ENCODE results near the gene C1orf115. TPM values are rescaled to one million over a fixed set of nuclear protein-coding genes. Genes with fewer than 3 reads are reported as not detected.

The C1orf115 gene
- polyA plus RNA-seq, 1 donor (not counting 4 experiments of a cell fraction or from before 2014, with no cell fraction given) = 0.72 TPM

DNA sequence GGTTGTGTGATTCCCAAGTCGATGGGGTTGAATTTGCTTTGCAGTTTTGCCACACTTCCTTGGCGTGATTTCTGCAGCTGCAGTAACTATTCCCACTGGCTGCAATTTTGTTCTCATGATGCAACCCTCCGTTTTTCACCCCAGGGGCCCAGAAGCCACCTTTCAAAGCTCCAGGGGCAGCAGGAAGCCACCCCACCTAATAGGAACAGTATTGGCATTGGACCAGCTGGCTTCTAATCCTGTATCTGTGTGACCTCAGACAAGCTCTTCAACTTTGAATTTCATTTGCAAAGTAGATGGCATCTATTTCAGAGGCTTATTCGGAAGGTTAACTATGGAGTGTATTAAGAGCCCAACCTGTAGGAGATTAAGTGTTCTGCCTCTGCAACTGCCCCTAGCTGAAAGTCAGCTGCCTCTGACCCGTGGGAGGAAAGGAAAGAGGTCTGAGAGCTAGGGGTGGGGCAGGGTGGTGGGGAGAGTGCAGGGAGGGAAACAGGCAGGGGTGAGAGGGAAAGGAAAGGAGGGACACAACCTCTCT, 12.6 kb downstream of the C1orf115 start:
- H3K27me3 ChIP-seq (ENCODE audit: control insufficient read depth, extremely low read depth, insufficient read depth, low read length) = peaks cover 5% of the 10 kb centered on the region
- no peaks in the 10 kb centered on the region for H3K79me2 ChIP-seq (ENCODE audit: control insufficient read depth, insufficient read depth, low read length)
- DNase-seq (ENCODE audit: low read depth, low spot score) = no peak
- no peaks in the 10 kb centered on the region for H3K9me1 ChIP-seq (ENCODE audit: control insufficient read depth, extremely low read depth, insufficient read depth, low read length)
- no peaks in the 10 kb centered on the region for H3K4me1 ChIP-seq (ENCODE audit: control insufficient read depth, extremely low read depth, insufficient read depth, low read length)
- no peaks in the 10 kb centered on the region for H4K20me1 ChIP-seq (ENCODE audit: control insufficient read depth, extremely low read depth, insufficient read depth, low read length)
- dilution Hi-C loops (cut with MboI; ENCODE audit: extremely low pct_ligation_motif_present, low sequenced_read_pairs) = no loop called here
- H3K36me3 ChIP-seq (ENCODE audit: control insufficient read depth in 2 of 2, extremely low read depth in 1 of 2, insufficient read depth in 2 of 2, low read length in 2 of 2) = no peaks in the 10 kb centered on the region
- H3K9ac ChIP-seq (ENCODE audit: control insufficient read depth, extremely low read depth, insufficient read depth, low read length) = no peak overlapping the region
- H2AFZ ChIP-seq (ENCODE audit: control insufficient read depth, low read length) = no peak overlapping the region
- H3K9me3 ChIP-seq (ENCODE audit: control insufficient read depth, low read depth, low read length) = no peaks in the 10 kb centered on the region
- TF ChIP-seq EZH2 (IDR thresholded peaks at IDR 0.05; ENCODE audit: low read length) = no peak
- TF ChIP-seq, protein P1, sequence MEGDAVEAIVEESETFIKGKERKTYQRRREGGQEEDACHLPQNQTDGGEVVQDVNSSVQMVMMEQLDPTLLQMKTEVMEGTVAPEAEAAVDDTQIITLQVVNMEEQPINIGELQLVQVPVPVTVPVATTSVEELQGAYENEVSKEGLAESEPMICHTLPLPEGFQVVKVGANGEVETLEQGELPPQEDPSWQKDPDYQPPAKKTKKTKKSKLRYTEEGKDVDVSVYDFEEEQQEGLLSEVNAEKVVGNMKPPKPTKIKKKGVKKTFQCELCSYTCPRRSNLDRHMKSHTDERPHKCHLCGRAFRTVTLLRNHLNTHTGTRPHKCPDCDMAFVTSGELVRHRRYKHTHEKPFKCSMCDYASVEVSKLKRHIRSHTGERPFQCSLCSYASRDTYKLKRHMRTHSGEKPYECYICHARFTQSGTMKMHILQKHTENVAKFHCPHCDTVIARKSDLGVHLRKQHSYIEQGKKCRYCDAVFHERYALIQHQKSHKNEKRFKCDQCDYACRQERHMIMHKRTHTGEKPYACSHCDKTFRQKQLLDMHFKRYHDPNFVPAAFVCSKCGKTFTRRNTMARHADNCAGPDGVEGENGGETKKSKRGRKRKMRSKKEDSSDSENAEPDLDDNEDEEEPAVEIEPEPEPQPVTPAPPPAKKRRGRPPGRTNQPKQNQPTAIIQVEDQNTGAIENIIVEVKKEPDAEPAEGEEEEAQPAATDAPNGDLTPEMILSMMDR (optimal IDR thresholded peaks at IDR 0.05 in 1 of 3, IDR thresholded peaks at IDR 0.05 in 1 of 3, conservative IDR thresholded peaks at IDR 0.05 in 1 of 3; ENCODE audit: extremely low read depth in 1 of 3, insufficient read depth in 2 of 3, low read length in 3 of 3) = no peak
- H3K4me3 ChIP-seq (ENCODE audit: control insufficient read depth in 2 of 3, extremely low read depth in 1 of 3, insufficient read depth in 2 of 3, low read depth in 1 of 3, low read length in 3 of 3) = no peak overlapping the region
- FAIRE-seq = no peak
- no peak overlapping the region for H3K27ac ChIP-seq (ENCODE audit: control insufficient read depth, insufficient read depth, low read length)
- no peak overlapping the region for H3K4me2 ChIP-seq (ENCODE audit: control insufficient read depth, extremely low read depth, insufficient read depth, low read depth, low read length)

DNA sequence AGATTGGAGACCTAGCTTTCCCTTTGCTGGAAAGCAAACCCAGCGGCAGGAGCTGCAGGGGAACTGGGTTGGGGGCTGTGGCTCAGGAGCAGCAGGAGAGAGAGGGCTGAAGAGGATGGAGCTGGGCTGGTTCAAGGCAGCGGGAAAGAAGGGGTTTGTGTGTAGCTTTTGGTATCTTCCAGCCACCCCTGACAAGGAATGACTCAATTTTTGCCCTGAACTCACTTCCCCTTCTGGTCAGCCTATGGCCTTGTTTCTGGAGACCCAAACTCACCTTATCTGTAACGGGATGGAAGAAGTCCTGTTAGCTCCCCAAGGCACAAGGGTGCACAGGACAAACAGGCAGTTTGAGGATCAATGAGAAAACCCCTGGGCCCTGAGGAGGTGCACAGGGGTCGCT, 13.1 kb downstream of the C1orf115 start:
- FAIRE-seq = no peak
- H2AFZ ChIP-seq (ENCODE audit: control insufficient read depth, low read length) = no peak overlapping the region
- H3K9ac ChIP-seq (ENCODE audit: control insufficient read depth, extremely low read depth, insufficient read depth, low read length) = no peak overlapping the region
- dilution Hi-C loops (cut with MboI; ENCODE audit: extremely low pct_ligation_motif_present, low sequenced_read_pairs) = no loop called here
- no peak for DNase-seq (ENCODE audit: low read depth, low spot score)
- no peak overlapping the region for H3K4me3 ChIP-seq (ENCODE audit: control insufficient read depth in 2 of 3, extremely low read depth in 1 of 3, insufficient read depth in 2 of 3, low read depth in 1 of 3, low read length in 3 of 3)
- H3K4me1 ChIP-seq (ENCODE audit: control insufficient read depth, extremely low read depth, insufficient read depth, low read length) = no peaks in the 10 kb centered on the region
- TF ChIP-seq, protein P1 (optimal IDR thresholded peaks at IDR 0.05 in 1 of 3, IDR thresholded peaks at IDR 0.05 in 1 of 3, conservative IDR thresholded peaks at IDR 0.05 in 1 of 3; ENCODE audit: extremely low read depth in 1 of 3, insufficient read depth in 2 of 3, low read length in 3 of 3) = no peak
- TF ChIP-seq EZH2 (IDR thresholded peaks at IDR 0.05; ENCODE audit: low read length) = no peak
- H3K9me3 ChIP-seq (ENCODE audit: control insufficient read depth, low read depth, low read length) = no peaks in the 10 kb centered on the region
- no peaks in the 10 kb centered on the region for H3K9me1 ChIP-seq (ENCODE audit: control insufficient read depth, extremely low read depth, insufficient read depth, low read length)
- H3K27me3 ChIP-seq (ENCODE audit: control insufficient read depth, extremely low read depth, insufficient read depth, low read length) = peaks cover 5% of the 10 kb centered on the region
- H3K79me2 ChIP-seq (ENCODE audit: control insufficient read depth, insufficient read depth, low read length) = no peaks in the 10 kb centered on the region
- no peaks in the 10 kb centered on the region for H3K36me3 ChIP-seq (ENCODE audit: control insufficient read depth in 2 of 2, extremely low read depth in 1 of 2, insufficient read depth in 2 of 2, low read length in 2 of 2)
- no peaks in the 10 kb centered on the region for H4K20me1 ChIP-seq (ENCODE audit: control insufficient read depth, extremely low read depth, insufficient read depth, low read length)
- no peak overlapping the region for H3K4me2 ChIP-seq (ENCODE audit: control insufficient read depth, extremely low read depth, insufficient read depth, low read depth, low read length)
- no peak overlapping the region for H3K27ac ChIP-seq (ENCODE audit: control insufficient read depth, insufficient read depth, low read length)

Data from keratinocyte (primary cell).